Left ventricle myocardium inferior (tissue), 1 donor: ENCODE measurements around the gene NR1H2. TPM values are rescaled to one million over a fixed set of nuclear protein-coding genes. Genes with fewer than 3 reads are reported as not detected.

Experiments used
- DNase-seq: peaks from one replicate; pipeline ENCODE4 v3.0.0-alpha.2; 2020
- H3K27ac ChIP-seq: fragments of 200-600 bp; replicated peaks from 2 replicates; pipeline ENCODE4 v1.8.0; 2021
- H3K27me3 ChIP-seq: fragments of 200-600 bp; 2 replicates; pipeline ENCODE4 v1.8.0; 2021; ENCODE audit warnings: low read depth
- H3K36me3 ChIP-seq: fragments of 200-600 bp; 2 replicates; pipeline ENCODE4 v1.8.0; 2021
- H3K4me1 ChIP-seq: fragments of 200-600 bp; 2 replicates; pipeline ENCODE4 v1.8.0; 2021
- H3K4me3 ChIP-seq: fragments of 200-600 bp; 2 replicates; pipeline ENCODE4 v1.8.0; 2021; ENCODE audit warnings: mild to moderate bottlenecking, moderate library complexity
- H3K9me3 ChIP-seq: fragments of 200-600 bp; replicated peaks from 2 replicates; pipeline ENCODE4 v1.8.0; 2021
- CTCF ChIP-seq: fragments of 200-600 bp; IDR thresholded peaks from 2 replicates; pipeline ENCODE4 v1.8.0; 2021; ENCODE audit warnings: antibody characterized with exemption, mild to moderate bottlenecking, borderline replicate concordance
- intact Hi-C: fragments of 100-400 bp; cut with micrococcal nuclease; formaldehyde crosslinking; loops from one replicate; pipeline ENCODE4 v1.11.0; 2022
- total RNA-seq: library from RNA; stranded (reverse); fragmentation: NEBNext Ultra II Directional; extraction: Animal tissue kit (Norgen Biotek cat#: 25700); gene quantifications from one replicate; pipeline ENCODE4 v1.2.1, GENCODE V29; 2021
- donor health status: DM: no; HTN: yes; CAD: no; lungs with severe emphysema.

Gene NR1H2
- total RNA-seq, 1 donor from 2014 or later, result 71.6 TPM

- Histone ChIP-seq H3K36me3 (no peaks in the 10 kb centered on the region), H3K4me3 (no peak overlapping the region), H3K27ac (no peak overlapping the region), H3K9me3 (no peaks in the 10 kb centered on the region), H3K4me1 (peaks cover 13% of the 10 kb centered on the region), H3K27me3 (peaks cover 72% of the 10 kb centered on the region)
- DNase-seq, result no peak
- TF ChIP-seq CTCF, result no peak
- intact Hi-C loops, result no loop called here
Observed at GRCh38 chr19:50423279-50424113, 47.2 kb downstream of the NR1H2 start.

GRCh38 chr19:50425581-50425980 lies 49.3 kb downstream of the NR1H2 start:
- H3K27ac ChIP-seq, result no peak overlapping the region
- DNase-seq, result no peak
- no peak overlapping the region for H3K4me3 ChIP-seq
- peaks cover 8% of the 10 kb centered on the region for H3K4me1 ChIP-seq
- TF ChIP-seq CTCF, result no peak
- H3K36me3 ChIP-seq, result no peaks in the 10 kb centered on the region
- intact Hi-C loops, result no loop called here
- no peaks in the 10 kb centered on the region for H3K9me3 ChIP-seq
- peaks cover 72% of the 10 kb centered on the region for H3K27me3 ChIP-seq

GRCh38 chr19:50427318-50427925 lies 51.2 kb downstream of the NR1H2 start:
- Histone ChIP-seq H3K36me3 (no peaks in the 10 kb centered on the region), H3K4me1 (peaks cover 22% of the 10 kb centered on the region), H3K9me3 (no peaks in the 10 kb centered on the region), H3K27me3 (peaks cover 67% of the 10 kb centered on the region), H3K27ac (peak overlapping the region; percentile 54), H3K4me3 (peak overlapping the region; percentile 51)
- no peak for DNase-seq
- no peak for TF ChIP-seq CTCF
- intact Hi-C loops, result no loop called here

GRCh38 chr19:50427997-50428425 lies 51.8 kb downstream of the NR1H2 start:
- intact Hi-C loops, result no loop called here
- DNase-seq, result peak; percentile 85
- TF ChIP-seq CTCF, result no peak
- Histone ChIP-seq H3K9me3 (no peaks in the 10 kb centered on the region), H3K27ac (peak overlapping the region; percentile 54), H3K27me3 (peaks cover 67% of the 10 kb centered on the region), H3K4me1 (peaks cover 27% of the 10 kb centered on the region), H3K4me3 (peak overlapping the region; percentile 51), H3K36me3 (no peaks in the 10 kb centered on the region)

- no peak for DNase-seq
- intact Hi-C loops, result no loop called here
- H3K9me3 ChIP-seq, result no peaks in the 10 kb centered on the region
- no peak overlapping the region for H3K27ac ChIP-seq
- H3K4me3 ChIP-seq, result no peak overlapping the region
- H3K36me3 ChIP-seq, result no peaks in the 10 kb centered on the region
- no peak for TF ChIP-seq CTCF
- H3K4me1 ChIP-seq, result peaks cover 27% of the 10 kb centered on the region
- H3K27me3 ChIP-seq, result peaks cover 67% of the 10 kb centered on the region
Observed at GRCh38 chr19:50428772-50429463, 52.7 kb downstream of the NR1H2 start.
